Measurements from ENCODE around the gene MED12. TPM values are rescaled to one million over a fixed set of nuclear protein-coding genes. Genes with fewer than 3 reads are reported as not detected.
A peak's percentile ranks its signal among the peaks of the same experiment; 100 is the strongest.

The MED12 gene
- total RNA-seq, 2 donors from 2014 or later, result 29.4 to 82.3 TPM

- WGBS, result 0% methylated on average over 16 of the region's 46 CpGs
- H3K27ac ChIP-seq, result peak overlapping the region; percentile 75
- H3K4me3 ChIP-seq, result peak overlapping the region; percentile 43 to 47
- intact Hi-C loops (cut with DNase I), result loop anchor here (5.0 kb wide), 1 partner anchor 86 kb away; no protein-coding TSS in a partner anchor
- no peaks in the 10 kb centered on the region for H3K9me3 ChIP-seq
- DNase-seq (ENCODE audit: low spot score), result peak; percentile 55
- no peaks in the 10 kb centered on the region for H3K27me3 ChIP-seq (replicated peaks; ENCODE audit: insufficient read depth)
- H3K4me1 ChIP-seq (replicated peaks), result no peaks in the 10 kb centered on the region
- H3K36me3 ChIP-seq, result no peaks in the 10 kb centered on the region
- no peak for TF ChIP-seq CTCF (IDR thresholded peaks at IDR 0.05)
- TF ChIP-seq POLR2A (IDR thresholded peaks at IDR 0.05), result peak; percentile 61
Observed at GRCh38 chrX:71095981-71096759, 22.2 kb upstream of the MED12 start.

GRCh38 chrX:71096760-71097032 lies 21.7 kb upstream of the MED12 start:
- WGBS, result no CpG with 5 or more reads among the region's 9 CpGs
- intact Hi-C loops (cut with DNase I), result loop anchor here (5.0 kb wide), 1 partner anchor 86 kb away; no protein-coding TSS in a partner anchor
- DNase-seq (ENCODE audit: low spot score), result no peak
- H3K27ac ChIP-seq, result peak overlapping the region; percentile 75
- H3K4me3 ChIP-seq, result peak overlapping the region; percentile 43 to 47
- H3K36me3 ChIP-seq, result no peaks in the 10 kb centered on the region
- H3K27me3 ChIP-seq (replicated peaks; ENCODE audit: insufficient read depth), result no peaks in the 10 kb centered on the region
- no peak for TF ChIP-seq POLR2A (IDR thresholded peaks at IDR 0.05)
- TF ChIP-seq CTCF (IDR thresholded peaks at IDR 0.05), result no peak
- no peak for TF ChIP-seq POLR2AphosphoS5 (IDR thresholded peaks at IDR 0.05)
- H3K9me3 ChIP-seq, result no peaks in the 10 kb centered on the region
- no peaks in the 10 kb centered on the region for H3K4me1 ChIP-seq (replicated peaks)

GRCh38 chrX:71098302-71098701 lies 20.1 kb upstream of the MED12 start:
- DNase-seq (ENCODE audit: low spot score), result peak; percentile 35
- no peaks in the 10 kb centered on the region for H3K36me3 ChIP-seq
- WGBS, result 0% methylated on average over 2 of the region's 2 CpGs
- H3K9me3 ChIP-seq, result no peaks in the 10 kb centered on the region
- no peak overlapping the region for H3K4me3 ChIP-seq
- H3K27ac ChIP-seq, result peak overlapping the region in 1 of 2 donors; percentile 11
- TF ChIP-seq POLR2A (IDR thresholded peaks at IDR 0.05) (no peak), POLR2AphosphoS5 (IDR thresholded peaks at IDR 0.05) (peak; percentile 8), CTCF (IDR thresholded peaks at IDR 0.05) (peak in 2 of 4 experiments; percentile 44 to 50)
- intact Hi-C loops (cut with DNase I), result loop anchor here (5.0 kb wide), 1 partner anchor 84 kb away; no protein-coding TSS in a partner anchor
- no peaks in the 10 kb centered on the region for H3K27me3 ChIP-seq (replicated peaks; ENCODE audit: insufficient read depth)
- H3K4me1 ChIP-seq (replicated peaks), result no peaks in the 10 kb centered on the region

GRCh38 chrX:71098951-71099506 lies 19.4 kb upstream of the MED12 start:
- no peaks in the 10 kb centered on the region for H3K36me3 ChIP-seq
- TF ChIP-seq POLR2AphosphoS5 (IDR thresholded peaks at IDR 0.05) (no peak), POLR2A (IDR thresholded peaks at IDR 0.05) (no peak), CTCF (IDR thresholded peaks at IDR 0.05) (no peak)
- 28% methylated on average over 5 of the region's 5 CpGs for WGBS
- no peaks in the 10 kb centered on the region for H3K4me1 ChIP-seq (replicated peaks)
- H3K4me3 ChIP-seq, result no peak overlapping the region
- no peak for DNase-seq (ENCODE audit: low spot score)
- intact Hi-C loops (cut with DNase I), result loop anchor here (5.0 kb wide), 1 partner anchor 83 kb away; no protein-coding TSS in a partner anchor
- H3K9me3 ChIP-seq, result no peaks in the 10 kb centered on the region
- H3K27me3 ChIP-seq (replicated peaks; ENCODE audit: insufficient read depth), result no peaks in the 10 kb centered on the region
- H3K27ac ChIP-seq, result no peak overlapping the region
